Breast epithelium (tissue), 3 donors: ENCODE results near the gene CCDC116.

Source experiments
- POLR2AphosphoS5 ChIP-seq, 3 donors: sonication (generic); formaldehyde crosslinking; IDR thresholded peaks; one replicate each; pipeline ENCODE4 v1.6.1; 2017; ENCODE audit warnings: antibody characterized with exemption in 3 of 3
- TF ChIP-seq, protein P1 (sequence below), 3 donors: fragments of 450-650 bp; IDR thresholded peaks; one replicate each; pipeline ENCODE4 v1.5.1; 2016 to 2017; ENCODE audit warnings: antibody characterized with exemption in 3 of 3, mild to moderate bottlenecking in 3 of 3, moderate library complexity in 3 of 3

DNA sequence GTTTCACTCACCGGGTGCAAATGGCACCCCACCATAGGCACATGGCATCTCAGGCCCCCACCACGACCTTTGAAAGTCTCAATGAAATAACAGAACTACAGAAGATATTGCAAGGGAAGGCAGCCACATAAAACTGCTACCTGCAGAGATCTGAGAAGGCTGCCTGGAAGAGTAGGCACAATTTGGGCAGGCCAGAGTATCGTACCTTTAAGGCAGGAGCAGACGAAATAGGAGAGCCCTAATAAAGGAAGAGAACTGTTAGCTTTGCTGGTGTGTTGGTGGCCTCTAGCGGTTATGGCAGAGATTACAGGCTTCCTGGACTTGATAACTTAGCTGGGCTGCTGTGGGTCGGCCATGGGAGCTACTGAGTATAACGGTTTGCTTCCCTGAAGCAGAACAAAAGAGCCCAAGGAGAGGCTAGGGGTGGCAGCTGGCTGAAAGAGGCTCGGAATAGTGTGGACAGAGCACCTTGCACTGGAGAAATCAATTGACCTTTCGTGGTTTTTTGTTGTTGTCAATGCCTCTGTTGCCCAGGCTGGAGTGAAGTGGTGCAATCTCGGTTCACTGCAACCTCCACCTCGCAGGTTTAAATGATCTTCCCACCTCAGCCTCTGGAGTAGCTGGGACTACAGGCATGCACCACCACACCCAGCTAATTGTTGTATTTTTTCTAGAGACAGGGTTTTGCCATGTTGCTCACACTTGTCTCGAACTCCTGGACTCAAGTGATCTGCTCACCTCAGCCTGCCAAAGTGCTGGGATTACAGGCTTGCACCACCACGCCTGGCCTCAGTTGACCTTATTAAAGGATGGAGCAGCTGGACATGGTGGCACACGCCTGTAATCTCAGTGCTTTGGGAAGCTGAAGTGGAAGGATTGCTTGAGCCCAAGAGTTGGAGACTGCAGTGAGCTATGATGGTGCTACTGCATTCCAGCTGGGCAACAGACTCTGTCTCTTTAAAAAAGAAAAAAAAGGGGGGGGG, 14.3 kb downstream of the CCDC116 start:
- TF ChIP-seq, protein P1, sequence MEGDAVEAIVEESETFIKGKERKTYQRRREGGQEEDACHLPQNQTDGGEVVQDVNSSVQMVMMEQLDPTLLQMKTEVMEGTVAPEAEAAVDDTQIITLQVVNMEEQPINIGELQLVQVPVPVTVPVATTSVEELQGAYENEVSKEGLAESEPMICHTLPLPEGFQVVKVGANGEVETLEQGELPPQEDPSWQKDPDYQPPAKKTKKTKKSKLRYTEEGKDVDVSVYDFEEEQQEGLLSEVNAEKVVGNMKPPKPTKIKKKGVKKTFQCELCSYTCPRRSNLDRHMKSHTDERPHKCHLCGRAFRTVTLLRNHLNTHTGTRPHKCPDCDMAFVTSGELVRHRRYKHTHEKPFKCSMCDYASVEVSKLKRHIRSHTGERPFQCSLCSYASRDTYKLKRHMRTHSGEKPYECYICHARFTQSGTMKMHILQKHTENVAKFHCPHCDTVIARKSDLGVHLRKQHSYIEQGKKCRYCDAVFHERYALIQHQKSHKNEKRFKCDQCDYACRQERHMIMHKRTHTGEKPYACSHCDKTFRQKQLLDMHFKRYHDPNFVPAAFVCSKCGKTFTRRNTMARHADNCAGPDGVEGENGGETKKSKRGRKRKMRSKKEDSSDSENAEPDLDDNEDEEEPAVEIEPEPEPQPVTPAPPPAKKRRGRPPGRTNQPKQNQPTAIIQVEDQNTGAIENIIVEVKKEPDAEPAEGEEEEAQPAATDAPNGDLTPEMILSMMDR (IDR thresholded peaks at IDR 0.05), result peak; percentile 56 to 87 (median 87)
- TF ChIP-seq POLR2AphosphoS5 (IDR thresholded peaks at IDR 0.05), result no peak
